GM06990 (cell line): ENCODE measurements around the gene BANP.
"Not testable (repeated sequence)": the region's sequence is repeated elsewhere in the genome, so short reads cannot be mapped to it uniquely, and the experiment has no call there.

Experiments
- DNase-seq: peaks from one replicate; pipeline ENCODE4 v3.0.0-alpha.2; 2011; ENCODE audit not compliant: insufficient read length; ENCODE audit errors: extremely low read depth
- H3K27me3 ChIP-seq: replicated peaks from 2 replicates; pipeline ENCODE4 v1.6.0; 2011; ENCODE audit warnings: low read length; ENCODE audit not compliant: control insufficient read depth, insufficient read depth
- H3K36me3 ChIP-seq: 2 replicates; pipeline ENCODE4 v1.5.1; 2011; ENCODE audit warnings: low read length; ENCODE audit not compliant: control insufficient read depth, insufficient read depth
- H3K4me3 ChIP-seq: replicated peaks from 2 replicates; pipeline ENCODE4 v1.5.1; 2011; ENCODE audit warnings: low read depth, mild to moderate bottlenecking, control low read depth, low read length
- CTCF ChIP-seq: IDR thresholded peaks from 2 replicates; pipeline ENCODE4 v1.5.1; 2011; ENCODE audit warnings: low read length, control low read depth, mild to moderate bottlenecking, inconsistent platforms; ENCODE audit not compliant: insufficient read depth, poor library complexity, severe bottlenecking

BANP gene

GRCh38 chr16:87971933-87972332 lies 20.7 kb downstream of the BANP start:
- H3K4me3 ChIP-seq: no peak overlapping the region
- no peaks in the 10 kb centered on the region for H3K36me3 ChIP-seq
- no peak for DNase-seq
- TF ChIP-seq CTCF: no peak
- no peaks in the 10 kb centered on the region for H3K27me3 ChIP-seq

- DNase-seq: no peak
- no peak for TF ChIP-seq CTCF
- Histone ChIP-seq H3K27me3 (no peaks in the 10 kb centered on the region), H3K4me3 (no peak overlapping the region), H3K36me3 (no peaks in the 10 kb centered on the region)
Measured at GRCh38 chr16:87973717-87974116, 22.5 kb downstream of the BANP start.

- DNase-seq: no peak
- Histone ChIP-seq H3K27me3 (no peaks in the 10 kb centered on the region), H3K4me3 (no peak overlapping the region), H3K36me3 (no peaks in the 10 kb centered on the region)
- TF ChIP-seq CTCF: no peak
Measured at GRCh38 chr16:87974178-87974577, 22.9 kb downstream of the BANP start.

GRCh38 chr16:87976665-87977064 lies 25.4 kb downstream of the BANP start:
- TF ChIP-seq CTCF: no peak
- no peak for DNase-seq
- no peak overlapping the region for H3K4me3 ChIP-seq
- no peaks in the 10 kb centered on the region for H3K36me3 ChIP-seq
- H3K27me3 ChIP-seq: no peaks in the 10 kb centered on the region

- no peak for DNase-seq
- no peaks in the 10 kb centered on the region for H3K27me3 ChIP-seq
- H3K4me3 ChIP-seq: no peak overlapping the region
- no peak for TF ChIP-seq CTCF
- H3K36me3 ChIP-seq: no peaks in the 10 kb centered on the region; the same call in 1 of the 2 replicates
Measured at GRCh38 chr16:87978127-87978526, 26.9 kb downstream of the BANP start.

GRCh38 chr16:87979352-87979751 lies 28.1 kb downstream of the BANP start:
- no peak for DNase-seq
- TF ChIP-seq CTCF: no peak
- Histone ChIP-seq H3K36me3 (no peaks in the 10 kb centered on the region; the same call in 1 of the 2 replicates), H3K4me3 (no peak overlapping the region), H3K27me3 (no peaks in the 10 kb centered on the region)

GRCh38 chr16:87979911-87980630 lies 28.8 kb downstream of the BANP start:
- not testable (repeated sequence) for H3K4me3 ChIP-seq, H3K27me3 ChIP-seq, H3K36me3 ChIP-seq, DNase-seq

GRCh38 chr16:87981376-87981775 lies 30.1 kb downstream of the BANP start:
- not testable (repeated sequence) for H3K36me3 ChIP-seq, H3K27me3 ChIP-seq, H3K4me3 ChIP-seq, DNase-seq
